K562 (cell line): ENCODE results near the gene NFAM1. TPM values are rescaled to one million over a fixed set of nuclear protein-coding genes. Genes with fewer than 3 reads are reported as not detected.

Experiments
- BHLHE40 ChIP-seq: IDR thresholded peaks from 2 replicates; pipeline ENCODE4 v1.6.1; 2011; ENCODE audit warnings: low read length, improper control_type of control experiment
- CTCF ChIP-seq, 3 experiments: IDR thresholded peaks in 2 of 3; conservative IDR thresholded peaks in 1 of 3; 2 replicates each; pipeline ENCODE4 v1.5.1; 2011 to 2012; ENCODE audit warnings: low read length in 3 of 3, mild to moderate bottlenecking in 3 of 3, control low read depth in 2 of 3, improper control_type of control experiment in 1 of 3, inconsistent platforms in 1 of 3, low read depth in 1 of 3, mixed read lengths in 1 of 3, moderate library complexity in 1 of 3; ENCODE audit not compliant: insufficient read depth in 2 of 3
- FOSL1 ChIP-seq: fragments of 200-800 bp; sonication (Bioruptor generic); conservative IDR thresholded peaks from 2 replicates; pipeline ENCODE4 v1.6.1; 2016; ENCODE audit warnings: missing genetic modification characterization, missing compliant biosample characterization
- FOXM1 ChIP-seq, 2 experiments: fragments of 450-650 bp in 1 of 2; sonication (generic) in 1 of 2; formaldehyde crosslinking in 1 of 2; IDR thresholded peaks; 2 replicates each; pipeline versions ENCODE4 v1.6.1 to v1.9.0; 2017 to 2022; ENCODE audit warnings: low read depth in 2 of 2, mild to moderate bottlenecking in 2 of 2, missing genetic modification reagents in 1 of 2, moderate library complexity in 1 of 2
- GABPB1 ChIP-seq: sonication (generic); formaldehyde crosslinking; IDR thresholded peaks from 2 replicates; pipeline ENCODE4 v1.8.0; 2022; ENCODE audit warnings: mild to moderate bottlenecking, missing genetic modification reagents
- KLF10 ChIP-seq: fragments of 250-450 bp; sonication (Bioruptor Pico); IDR thresholded peaks from 2 replicates; pipeline ENCODE4 v1.6.1; 2021; ENCODE audit warnings: matching md5 sums
- NFRKB ChIP-seq: fragments of 450-650 bp; IDR thresholded peaks from 2 replicates; pipeline ENCODE4 v1.6.1; 2016; ENCODE audit warnings: low read depth
- POLR3A ChIP-seq: IDR thresholded peaks from 2 replicates; pipeline ENCODE4 v1.6.1; 2011; ENCODE audit warnings: borderline replicate concordance, mild to moderate bottlenecking, moderate library complexity; ENCODE audit not compliant: insufficient read length, insufficient read depth; ENCODE audit errors: extremely low read depth
- PTBP1 ChIP-seq: fragments of 200-400 bp; formaldehyde crosslinking; IDR thresholded peaks from 2 replicates; pipeline ENCODE4 v1.6.1; 2017; ENCODE audit warnings: low read depth, low read length
- PTTG1 ChIP-seq: fragments of 450-650 bp; IDR thresholded peaks from 2 replicates; pipeline ENCODE4 v1.6.1; 2016; ENCODE audit warnings: low read depth, mild to moderate bottlenecking, missing genetic modification characterization, missing compliant biosample characterization
- TARDBP ChIP-seq: fragments of 450-650 bp; IDR thresholded peaks from 2 replicates; pipeline ENCODE4 v1.6.1; 2016
- ZFP36 ChIP-seq: fragments of 150-350 bp; IDR thresholded peaks from 2 replicates; pipeline ENCODE4 v1.6.1; 2018; ENCODE audit warnings: low read length, low read depth; ENCODE audit not compliant: partially characterized antibody
- ZNF232 ChIP-seq: sonication (generic); formaldehyde crosslinking; IDR thresholded peaks from 2 replicates; pipeline ENCODE4 v1.8.0; 2022; ENCODE audit warnings: mild to moderate bottlenecking, missing genetic modification reagents
- ZNF696 ChIP-seq: fragments of 250-450 bp; sonication (Bioruptor Pico); conservative IDR thresholded peaks from 2 replicates; pipeline ENCODE4 v1.4.0; 2020; ENCODE audit warnings: mild to moderate bottlenecking, moderate library complexity
- polyA plus RNA-seq, 8 experiments: library from polyadenylated mRNA; depleted of rRNA in 4 of 8; stranded (reverse) in 5 of 8; unstranded in 3 of 8; fragments of >200 nt; fragmentation: Nextera tagmentation in 2 of 8; fragmentation: Illumina TruSeq in 1 of 8; extraction: Ambion mirVana in 2 of 8; extraction: Trizol in 1 of 8; gene quantifications; 2 replicates each; pipeline versions ENCODE4 v1.2.1 to v1.2.3, GENCODE V29; 2011 to 2014; ENCODE audit warnings: inconsistent platforms in 1 of 8, missing spikeins in 1 of 8
- total RNA-seq, 7 experiments: library from RNA; depleted of rRNA in 6 of 7; stranded (reverse); fragments of >200 nt in 6 of 7; fragmentation: Illumina TruSeq in 2 of 7; extraction: Trizol in 2 of 7; gene quantifications; 2 replicates each; pipeline versions ENCODE4 v1.2.1 to v1.2.3, GENCODE V29; 2011 to 2021; ENCODE audit warnings: low replicate concordance in 1 of 7
- TF ChIP-seq, protein P1 (sequence below), 2 experiments: fragments of 450-650 bp; formaldehyde crosslinking in 1 of 2; IDR thresholded peaks; 2 replicates each; pipeline versions ENCODE4 v1.4.0 to v1.6.1; 2014 to 2020; ENCODE audit warnings: mild to moderate bottlenecking in 2 of 2, borderline replicate concordance in 1 of 2, low read depth in 1 of 2

NFAM1 gene
- total and polyA plus RNA-seq, 9 of the 15 experiments (the other 6 are each of a cell fraction or from before 2014, with no cell fraction given), result 0.01 to 0.18 (median 0.03) TPM; not detected in 5

DNA sequence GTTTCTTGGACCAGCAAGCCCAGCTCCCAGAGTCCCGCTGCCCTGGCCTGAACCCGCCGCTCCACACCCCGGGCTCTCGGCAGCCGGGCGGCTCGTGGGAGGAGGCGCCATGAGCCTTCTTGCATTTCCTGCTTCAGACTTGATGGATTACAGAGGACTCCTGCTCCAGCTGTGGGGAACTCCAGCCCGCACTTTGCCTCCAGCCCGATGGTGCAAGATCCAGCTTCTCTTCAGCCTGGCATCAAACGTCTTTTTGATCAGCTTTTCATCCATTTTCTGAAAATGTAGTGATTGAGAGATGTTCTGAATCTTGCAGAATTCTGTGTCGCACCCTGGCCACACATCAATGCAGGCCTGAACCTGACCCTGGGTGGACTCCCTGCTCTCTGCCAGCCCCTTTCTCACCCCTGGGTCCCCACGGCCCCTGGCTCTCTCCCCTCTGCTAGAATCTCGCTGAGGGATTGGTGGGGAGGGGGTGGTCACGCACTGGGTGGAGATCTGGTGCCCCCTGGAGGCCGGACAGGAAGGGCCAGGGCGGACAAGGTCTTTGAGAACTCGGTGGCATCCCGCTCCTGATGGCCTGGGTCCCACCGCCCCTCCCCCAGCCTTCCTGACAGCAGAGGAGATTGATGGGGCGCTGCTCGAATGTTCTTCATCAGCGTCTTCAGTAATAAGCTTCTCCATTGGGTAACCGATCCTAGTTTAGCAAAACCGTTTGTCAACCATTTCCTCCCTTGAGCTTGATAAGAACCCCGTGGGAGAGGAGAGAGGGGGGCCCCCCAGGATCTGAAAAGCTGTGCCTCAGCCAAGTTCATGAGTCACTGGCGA, 12.1 kb upstream of the NFAM1 start (continued):
- TF ChIP-seq CTCF (IDR thresholded peaks at IDR 0.05 in 2 of 3, conservative IDR thresholded peaks at IDR 0.05 in 1 of 3; ENCODE audit: insufficient read depth in 2 of 3, low read depth in 1 of 3, low read length in 3 of 3), result peak; percentile 72 to 82 (median 78)
- TF ChIP-seq POLR3A, result no peak
- TF ChIP-seq ZFP36, result no peak
- TF ChIP-seq ZNF232 (CRISPR knock-in tag), result no peak
- TF ChIP-seq KLF10 (CRISPR knock-in tag), result no peak
- TF ChIP-seq TARDBP, result no peak
- no peak for TF ChIP-seq BHLHE40
- TF ChIP-seq PTTG1 (tag), result no peak
- TF ChIP-seq FOXM1 (IDR thresholded peaks at IDR 0.05; ENCODE audit: low read depth), result peak; percentile 47; the same call in 1 of the 2 replicates
- 0 out of 2 replicates have a peak, but pooled peaks have one; percentile 47 for TF ChIP-seq FOXM1 (CRISPR knock-in tag; IDR thresholded peaks at IDR 0.05; ENCODE audit: low read depth)
- TF ChIP-seq ZNF696, result no peak
- TF ChIP-seq GABPB1 (CRISPR knock-in tag), result peak; percentile 68
- TF ChIP-seq, protein P1, sequence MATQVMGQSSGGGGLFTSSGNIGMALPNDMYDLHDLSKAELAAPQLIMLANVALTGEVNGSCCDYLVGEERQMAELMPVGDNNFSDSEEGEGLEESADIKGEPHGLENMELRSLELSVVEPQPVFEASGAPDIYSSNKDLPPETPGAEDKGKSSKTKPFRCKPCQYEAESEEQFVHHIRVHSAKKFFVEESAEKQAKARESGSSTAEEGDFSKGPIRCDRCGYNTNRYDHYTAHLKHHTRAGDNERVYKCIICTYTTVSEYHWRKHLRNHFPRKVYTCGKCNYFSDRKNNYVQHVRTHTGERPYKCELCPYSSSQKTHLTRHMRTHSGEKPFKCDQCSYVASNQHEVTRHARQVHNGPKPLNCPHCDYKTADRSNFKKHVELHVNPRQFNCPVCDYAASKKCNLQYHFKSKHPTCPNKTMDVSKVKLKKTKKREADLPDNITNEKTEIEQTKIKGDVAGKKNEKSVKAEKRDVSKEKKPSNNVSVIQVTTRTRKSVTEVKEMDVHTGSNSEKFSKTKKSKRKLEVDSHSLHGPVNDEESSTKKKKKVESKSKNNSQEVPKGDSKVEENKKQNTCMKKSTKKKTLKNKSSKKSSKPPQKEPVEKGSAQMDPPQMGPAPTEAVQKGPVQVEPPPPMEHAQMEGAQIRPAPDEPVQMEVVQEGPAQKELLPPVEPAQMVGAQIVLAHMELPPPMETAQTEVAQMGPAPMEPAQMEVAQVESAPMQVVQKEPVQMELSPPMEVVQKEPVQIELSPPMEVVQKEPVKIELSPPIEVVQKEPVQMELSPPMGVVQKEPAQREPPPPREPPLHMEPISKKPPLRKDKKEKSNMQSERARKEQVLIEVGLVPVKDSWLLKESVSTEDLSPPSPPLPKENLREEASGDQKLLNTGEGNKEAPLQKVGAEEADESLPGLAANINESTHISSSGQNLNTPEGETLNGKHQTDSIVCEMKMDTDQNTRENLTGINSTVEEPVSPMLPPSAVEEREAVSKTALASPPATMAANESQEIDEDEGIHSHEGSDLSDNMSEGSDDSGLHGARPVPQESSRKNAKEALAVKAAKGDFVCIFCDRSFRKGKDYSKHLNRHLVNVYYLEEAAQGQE (IDR thresholded peaks at IDR 0.05; ENCODE audit: borderline replicate concordance), result peak; percentile 57
- TF ChIP-seq, protein P1 (CRISPR knock-in tag; IDR thresholded peaks at IDR 0.05; ENCODE audit: low read depth), result no peak
- no peak for TF ChIP-seq PTBP1
- TF ChIP-seq NFRKB, result 0 out of 2 replicates have a peak, but pooled peaks have one; percentile 55
- TF ChIP-seq FOSL1, result peak; percentile 94
